Esophagus squamous epithelium (tissue), 5 donors: Measurements from ENCODE around the gene PIGV. TPM values are rescaled to one million over a fixed set of nuclear protein-coding genes. Genes with fewer than 3 reads are reported as not detected.

Source experiments
- DNase-seq: peaks from one replicate; lab custom pipeline; 2025; lab: John Stamatoyannopoulos, UW
- H3K27ac ChIP-seq, 4 donors: fragments of 200-600 bp; sonication (generic); one replicate each; pipeline ENCODE4 v1.5.1; 2016 to 2019; ENCODE audit warnings: mild to moderate bottlenecking in 1 of 4
- H3K27me3 ChIP-seq, 4 donors: fragments of 200-600 bp; sonication (generic); 1 replicate in 3 of 4; 2 replicates in 1 of 4; pipeline versions ENCODE4 v1.5.1 to v1.6.0; 2017 to 2021; ENCODE audit warnings: antibody characterized with exemption in 1 of 4
- H3K36me3 ChIP-seq, 3 donors: fragments of 200-600 bp; sonication (generic); one replicate each; pipeline ENCODE4 v1.5.1; 2016 to 2019
- H3K4me1 ChIP-seq, 3 donors: fragments of 200-600 bp; sonication (generic); one replicate each; pipeline ENCODE4 v1.5.1; 2017 to 2019
- H3K4me3 ChIP-seq, 4 donors: fragments of 200-600 bp; sonication (generic); 1 replicate in 3 of 4; 2 replicates in 1 of 4; pipeline ENCODE4 v1.5.1; 2016 to 2019; ENCODE audit warnings: mild to moderate bottlenecking in 2 of 4, moderate library complexity in 1 of 4
- H3K9me3 ChIP-seq, 3 donors: fragments of 200-600 bp; sonication (generic); one replicate each; pipeline ENCODE4 v1.5.1; 2016 to 2019
- POLR2A ChIP-seq, 4 donors: fragments of 450-650 bp; IDR thresholded peaks; one replicate each; pipeline ENCODE4 v1.6.1; 2017; ENCODE audit warnings: antibody characterized with exemption in 4 of 4, mild to moderate bottlenecking in 4 of 4, moderate library complexity in 3 of 4
- WGBS, 2 donors: methylation state at CpG; one replicate each; pipeline ENCODE4 v1.1.5; 2018; 5-methylcytosine and 5-hydroxymethylcytosine counted together
- intact Hi-C: fragments of 100-400 bp; cut with DNase I; formaldehyde crosslinking; loops from one replicate; pipeline ENCODE4 v1.15.0; 2022
- total RNA-seq, 4 donors: library from RNA; depleted of rRNA; stranded (reverse); fragments of >200 nt; gene quantifications; one replicate each; pipeline ENCODE4 v1.1.0, GENCODE V29; 2016
- TF ChIP-seq, protein P1 (sequence below), 6 experiments: fragments of 450-650 bp in 4 of 6; fragments of 200-600 bp in 2 of 6; sonication (generic) in 2 of 6; IDR thresholded peaks; one replicate each; pipeline ENCODE4 v1.5.1; 2016 to 2019; ENCODE audit warnings: antibody characterized with exemption in 6 of 6, mild to moderate bottlenecking in 4 of 6, moderate library complexity in 4 of 6
- donor health status: DM: yes; HTN: yes; CAD: no.

The PIGV gene
- total RNA-seq, 4 donors from 2014 or later: 9.9 to 20.9 (median 13.1) TPM

DNA sequence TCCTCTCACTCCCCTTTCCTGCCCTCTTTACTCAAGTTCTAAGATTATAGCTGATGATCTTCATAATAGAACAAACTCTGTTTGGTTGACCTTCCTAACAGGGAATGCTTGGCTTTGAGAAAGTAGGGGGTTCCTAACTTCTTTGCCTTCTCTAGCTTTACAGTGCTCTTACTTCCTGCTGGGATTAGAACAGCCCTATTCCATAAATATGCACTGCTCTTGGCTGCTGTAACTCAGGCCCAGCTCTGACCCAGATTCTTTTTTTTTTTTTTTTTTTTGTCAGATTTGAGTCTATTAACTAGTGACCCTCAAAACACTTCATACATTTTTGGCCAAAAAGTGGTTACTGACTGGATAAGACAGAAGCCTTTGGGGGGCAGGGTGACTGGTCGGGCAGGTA lies 39.4 kb upstream of the PIGV start:
- H3K27me3 ChIP-seq: no peaks in the 10 kb centered on the region
- no peak for TF ChIP-seq POLR2A (IDR thresholded peaks at IDR 0.05)
- TF ChIP-seq, protein P1, sequence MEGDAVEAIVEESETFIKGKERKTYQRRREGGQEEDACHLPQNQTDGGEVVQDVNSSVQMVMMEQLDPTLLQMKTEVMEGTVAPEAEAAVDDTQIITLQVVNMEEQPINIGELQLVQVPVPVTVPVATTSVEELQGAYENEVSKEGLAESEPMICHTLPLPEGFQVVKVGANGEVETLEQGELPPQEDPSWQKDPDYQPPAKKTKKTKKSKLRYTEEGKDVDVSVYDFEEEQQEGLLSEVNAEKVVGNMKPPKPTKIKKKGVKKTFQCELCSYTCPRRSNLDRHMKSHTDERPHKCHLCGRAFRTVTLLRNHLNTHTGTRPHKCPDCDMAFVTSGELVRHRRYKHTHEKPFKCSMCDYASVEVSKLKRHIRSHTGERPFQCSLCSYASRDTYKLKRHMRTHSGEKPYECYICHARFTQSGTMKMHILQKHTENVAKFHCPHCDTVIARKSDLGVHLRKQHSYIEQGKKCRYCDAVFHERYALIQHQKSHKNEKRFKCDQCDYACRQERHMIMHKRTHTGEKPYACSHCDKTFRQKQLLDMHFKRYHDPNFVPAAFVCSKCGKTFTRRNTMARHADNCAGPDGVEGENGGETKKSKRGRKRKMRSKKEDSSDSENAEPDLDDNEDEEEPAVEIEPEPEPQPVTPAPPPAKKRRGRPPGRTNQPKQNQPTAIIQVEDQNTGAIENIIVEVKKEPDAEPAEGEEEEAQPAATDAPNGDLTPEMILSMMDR (IDR thresholded peaks at IDR 0.05): no peak
- H3K27ac ChIP-seq: peak overlapping the region in 3 of 4 donors; percentile 42 to 56 (median 45)
- H3K4me3 ChIP-seq: no peak overlapping the region
- H3K9me3 ChIP-seq: no peaks in the 10 kb centered on the region
- intact Hi-C loops: no loop called here
- H3K4me1 ChIP-seq: peaks cover 15 to 96% (median 51%) of the 10 kb centered on the region in 3 donors
- 76 to 80% methylated on average over 1 of the region's 1 CpG for WGBS, 2 donors
- peaks cover 0 to 81% (median 0%) of the 10 kb centered on the region in 3 donors for H3K36me3 ChIP-seq
- DNase-seq: no peak

DNA sequence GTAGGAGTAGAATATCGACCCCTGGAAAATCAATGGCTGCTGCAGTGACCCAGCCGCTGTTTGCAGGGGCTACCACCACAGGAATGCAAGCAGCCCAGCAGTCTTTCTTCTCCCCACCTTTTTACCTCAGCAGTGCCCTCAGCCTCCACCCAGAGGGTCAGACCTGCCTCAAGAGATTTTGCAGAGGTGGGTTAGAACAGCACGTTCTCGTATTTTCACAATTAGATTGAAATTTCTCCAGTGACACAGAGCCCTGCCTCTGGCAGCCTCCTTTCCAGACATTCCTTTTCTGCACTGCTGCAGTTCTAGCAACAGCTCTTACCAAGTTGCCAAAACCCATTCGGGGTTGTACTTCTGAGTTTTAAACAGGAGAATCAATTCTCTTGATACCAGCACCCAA lies 38.3 kb upstream of the PIGV start:
- intact Hi-C loops: no loop called here
- Histone ChIP-seq H3K9me3 (no peaks in the 10 kb centered on the region), H3K36me3 (peaks cover 0 to 82% (median 0%) of the 10 kb centered on the region in 3 donors), H3K27ac (peak overlapping the region in 1 of 4 donors; percentile 7), H3K27me3 (no peaks in the 10 kb centered on the region), H3K4me1 (peaks cover 20 to 96% (median 55%) of the 10 kb centered on the region in 3 donors), H3K4me3 (no peak overlapping the region)
- 81 to 94% methylated on average over 4 to 5 of the region's 5 CpGs for WGBS, 2 donors
- DNase-seq: no peak
- TF ChIP-seq POLR2A (IDR thresholded peaks at IDR 0.05): no peak
- TF ChIP-seq, protein P1 (IDR thresholded peaks at IDR 0.05): no peak

DNA sequence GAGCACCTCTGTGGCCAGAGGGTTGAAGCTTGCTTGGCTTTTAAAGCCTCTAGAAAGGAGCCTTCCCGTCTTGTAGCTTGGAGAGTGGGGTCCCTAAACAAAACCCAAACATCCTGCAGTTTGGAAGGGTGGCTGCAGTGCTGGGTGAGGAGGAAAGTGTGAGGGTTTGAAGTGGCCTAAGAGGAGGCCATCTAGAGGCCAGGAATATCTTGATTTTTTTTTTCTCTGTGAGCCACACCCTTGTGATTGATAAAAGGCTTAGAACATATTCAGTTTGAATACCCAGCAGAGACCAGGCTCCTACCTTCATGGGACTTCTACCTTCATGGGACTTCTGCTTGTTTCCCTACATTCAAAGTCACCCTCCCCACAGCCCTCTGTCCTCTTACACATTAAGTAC lies 37.3 kb upstream of the PIGV start:
- intact Hi-C loops: no loop called here
- peak overlapping the region in 1 of 4 donors; percentile 44 for H3K27ac ChIP-seq
- H3K4me1 ChIP-seq: peaks cover 20 to 96% (median 53%) of the 10 kb centered on the region in 3 donors

DNA sequence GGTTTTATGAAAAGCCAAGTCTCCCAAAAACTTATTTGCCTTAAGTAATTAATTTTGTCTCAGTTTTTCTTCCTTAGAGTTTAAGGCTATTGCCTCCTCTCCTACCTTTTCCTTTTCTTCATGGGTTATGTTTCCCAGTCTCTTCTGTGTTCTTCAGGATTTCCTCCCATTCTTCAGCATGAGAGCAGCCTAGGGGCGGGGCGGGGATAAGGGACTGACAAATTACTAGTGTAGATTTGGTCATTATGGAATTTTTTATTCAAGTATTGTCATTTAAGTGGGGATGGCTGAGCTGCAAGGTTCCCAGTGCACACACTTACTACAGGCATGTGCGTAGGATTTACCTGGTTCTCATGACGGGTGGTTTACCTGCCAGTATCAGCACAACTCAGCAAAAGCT lies 35.2 kb upstream of the PIGV start:
- no peak overlapping the region for H3K4me3 ChIP-seq
- no peak for DNase-seq
- TF ChIP-seq, protein P1 (IDR thresholded peaks at IDR 0.05): no peak
- no peak for TF ChIP-seq POLR2A (IDR thresholded peaks at IDR 0.05)
- H3K4me1 ChIP-seq: peaks cover 20 to 79% (median 49%) of the 10 kb centered on the region in 3 donors
- H3K27ac ChIP-seq: peak overlapping the region; percentile 60 to 79 (median 67)
- no peaks in the 10 kb centered on the region for H3K27me3 ChIP-seq
- intact Hi-C loops: no loop called here
- peaks cover 0 to 82% (median 0%) of the 10 kb centered on the region in 3 donors for H3K36me3 ChIP-seq
- no peaks in the 10 kb centered on the region for H3K9me3 ChIP-seq
- WGBS, 2 donors: 89 to 91% methylated on average over 3 to 4 of the region's 4 CpGs

More for the DNA sequence above, 37.3 kb upstream of the PIGV start:
- H3K36me3 ChIP-seq: peaks cover 0 to 82% (median 0%) of the 10 kb centered on the region in 3 donors
- H3K9me3 ChIP-seq: no peaks in the 10 kb centered on the region
- H3K27me3 ChIP-seq: no peaks in the 10 kb centered on the region
- 70% methylated on average over 1 of the region's 1 CpG; no CpG with 5 or more reads in 1 of the 2 donors for WGBS, 2 donors
- TF ChIP-seq POLR2A (IDR thresholded peaks at IDR 0.05): no peak
- TF ChIP-seq, protein P1 (IDR thresholded peaks at IDR 0.05): no peak
- H3K4me3 ChIP-seq: no peak overlapping the region
- DNase-seq: no peak

DNA sequence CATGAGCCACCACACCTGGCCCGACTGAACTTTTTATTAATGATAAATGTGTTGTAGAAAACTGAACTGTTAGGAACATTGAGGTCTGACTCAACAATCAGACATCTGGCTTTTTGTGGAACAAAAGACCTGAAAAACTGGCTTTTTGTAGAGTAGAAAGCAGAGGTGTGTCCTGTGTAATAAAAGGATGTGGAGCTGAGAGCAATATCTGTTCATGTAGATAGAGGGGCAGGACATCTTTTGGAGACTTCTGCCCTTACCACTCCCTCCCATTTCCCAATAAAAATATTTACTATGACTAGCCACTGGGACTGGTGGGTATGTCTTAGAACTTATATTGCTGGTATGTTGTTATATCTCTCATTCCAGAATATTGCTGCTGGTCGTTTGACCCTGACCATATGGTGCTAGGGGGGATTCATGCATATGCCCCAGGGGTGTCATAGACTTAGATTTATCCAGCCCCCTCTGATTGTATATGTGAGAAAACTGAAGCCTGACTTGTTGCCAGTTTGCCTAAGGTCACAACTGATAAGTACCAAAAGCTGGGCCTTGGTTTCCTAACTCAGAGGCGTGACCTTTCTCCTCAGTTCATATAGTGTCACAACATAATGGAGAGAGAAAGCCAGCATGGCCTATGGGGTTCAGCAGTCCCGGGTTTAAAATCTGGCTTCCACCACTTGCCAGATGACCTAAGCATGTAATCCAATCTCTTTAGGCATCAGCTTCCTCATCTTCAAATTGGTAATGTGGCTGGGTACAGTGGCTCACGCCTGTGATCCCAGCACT lies 33.5 kb upstream of the PIGV start:
- peaks cover 20 to 61% (median 43%) of the 10 kb centered on the region in 3 donors for H3K4me1 ChIP-seq
- no peak for TF ChIP-seq POLR2A (IDR thresholded peaks at IDR 0.05)
- TF ChIP-seq, protein P1 (IDR thresholded peaks at IDR 0.05): peak in 2 of 6 experiments; percentile 16 to 29
- 69% methylated on average over 3 to 5 of the region's 5 CpGs for WGBS, 2 donors
- H3K36me3 ChIP-seq: peaks cover 0 to 82% (median 3%) of the 10 kb centered on the region in 3 donors
- H3K4me3 ChIP-seq: no peak overlapping the region
- H3K27ac ChIP-seq: peak overlapping the region; percentile 60 to 79 (median 67)
- intact Hi-C loops: no loop called here
- no peaks in the 10 kb centered on the region for H3K9me3 ChIP-seq
- H3K27me3 ChIP-seq: no peaks in the 10 kb centered on the region
- no peak for DNase-seq
